ENCODE results near the gene HSPBP1. TPM values are rescaled to one million over a fixed set of nuclear protein-coding genes. Genes with fewer than 3 reads are reported as not detected.

The HSPBP1 gene
- total RNA-seq, 1 experiment from 2014 or later: 88.0 TPM

- DNase-seq (ENCODE audit: low spot score): peak; percentile 100
Measured at GRCh38 chr19:55216461-55217198, 63.3 kb downstream of the HSPBP1 start.

GRCh38 chr19:55213547-55213946 lies 66.4 kb downstream of the HSPBP1 start:
- DNase-seq (ENCODE audit: low spot score): no peak

GRCh38 chr19:55212447-55212846 lies 67.5 kb downstream of the HSPBP1 start:
- peak; percentile 47 for DNase-seq (ENCODE audit: low spot score)

Other genes starting within 250 kb of the HSPBP1 start
- 0.07 and 0.48 TPM in 2 replicates for gene GP6, start 241.8 kb downstream of the HSPBP1 start, total RNA-seq (2014; rRNA removed; shearing (Covaris generic))
- 10.0 and 11.2 TPM in 2 replicates for gene RDH13, start 217.0 kb downstream of the HSPBP1 start, total RNA-seq (2014; rRNA removed; shearing (Covaris generic))
- 4.0 and 9.8 TPM in 2 replicates for gene EPS8L1, start 204.2 kb downstream of the HSPBP1 start, total RNA-seq (2014; rRNA removed; shearing (Covaris generic))
- 85.7 and 87.4 TPM in 2 replicates for gene PPP1R12C, start 162.5 kb downstream of the HSPBP1 start, total RNA-seq (2014; rRNA removed; shearing (Covaris generic))
- gene TNNT1, start 130.9 kb downstream of the HSPBP1 start, total RNA-seq (2014; rRNA removed; shearing (Covaris generic)): 467 and 500 TPM in 2 replicates
- gene TNNI3, start 122.4 kb downstream of the HSPBP1 start, total RNA-seq (2014; rRNA removed; shearing (Covaris generic)): 0.77 TPM in 1 of 2 replicates, not detected in the other
- gene DNAAF3, start 113.5 kb downstream of the HSPBP1 start, total RNA-seq (2014; rRNA removed; shearing (Covaris generic)): 10.6 and 15.6 TPM in 2 replicates
- 0.09 and 1.8 TPM in 2 replicates for gene SYT5, start 99.8 kb downstream of the HSPBP1 start, total RNA-seq (2014; rRNA removed; shearing (Covaris generic))
- gene PTPRH, start 70.6 kb downstream of the HSPBP1 start, total RNA-seq (2014; rRNA removed; shearing (Covaris generic)): 12.3 and 18.4 TPM in 2 replicates
- 1.6 and 3.4 TPM in 2 replicates for gene TMEM86B, start 51.3 kb downstream of the HSPBP1 start, total RNA-seq (2014; rRNA removed; shearing (Covaris generic))
- 73.6 and 80.1 TPM in 2 replicates for gene PPP6R1, start 21.1 kb downstream of the HSPBP1 start, total RNA-seq (2014; rRNA removed; shearing (Covaris generic))
- 11.6 and 12.8 TPM in 2 replicates for gene BRSK1, start 3.9 kb upstream of the HSPBP1 start, total RNA-seq (2014; rRNA removed; shearing (Covaris generic))
- not detected in 2 replicates for gene TMEM150B, start 45.2 kb upstream of the HSPBP1 start, total RNA-seq (2014; rRNA removed; shearing (Covaris generic))
- 19.1 and 19.8 TPM in 2 replicates for gene KMT5C, start 59.8 kb upstream of the HSPBP1 start, total RNA-seq (2014; rRNA removed; shearing (Covaris generic))
- gene COX6B2, start 74.6 kb upstream of the HSPBP1 start, total RNA-seq (2014; rRNA removed; shearing (Covaris generic)): 0.28 TPM in 1 of 2 replicates, not detected in the other
- not detected in 2 replicates for gene GARIN5B, start 83.2 kb upstream of the HSPBP1 start, total RNA-seq (2014; rRNA removed; shearing (Covaris generic))
- gene IL11, start 90.4 kb upstream of the HSPBP1 start, total RNA-seq (2014; rRNA removed; shearing (Covaris generic)): 8.4 and 9.4 TPM in 2 replicates
- gene TMEM190, start 96.7 kb upstream of the HSPBP1 start, total RNA-seq (2014; rRNA removed; shearing (Covaris generic)): not detected in 2 replicates
- gene TMEM238, start 104.2 kb upstream of the HSPBP1 start, total RNA-seq (2014; rRNA removed; shearing (Covaris generic)): 1.2 TPM in 1 of 2 replicates, not detected in the other
- gene RPL28, start 105.8 kb upstream of the HSPBP1 start, total RNA-seq (2014; rRNA removed; shearing (Covaris generic)): 453 and 647 TPM in 2 replicates
- gene UBE2S, start 127.7 kb upstream of the HSPBP1 start, total RNA-seq (2014; rRNA removed; shearing (Covaris generic)): 272 and 464 TPM in 2 replicates
- not detected in 2 replicates for gene SHISA7, start 163.2 kb upstream of the HSPBP1 start, total RNA-seq (2014; rRNA removed; shearing (Covaris generic))
- gene ISOC2, start 181.5 kb upstream of the HSPBP1 start, total RNA-seq (2014; rRNA removed; shearing (Covaris generic)): 114 and 139 TPM in 2 replicates
- gene C19orf85, start 184.6 kb upstream of the HSPBP1 start, total RNA-seq (2014; rRNA removed; shearing (Covaris generic)): 0.07 TPM in 1 of 2 replicates, not detected in the other
- gene ZNF628, start 196.5 kb upstream of the HSPBP1 start, total RNA-seq (2014; rRNA removed; shearing (Covaris generic)): 4.1 and 4.8 TPM in 2 replicates
- 56.2 and 65.7 TPM in 2 replicates for gene NAT14, start 205.1 kb upstream of the HSPBP1 start, total RNA-seq (2014; rRNA removed; shearing (Covaris generic))
- gene SSC5D, start 208.3 kb upstream of the HSPBP1 start, total RNA-seq (2014; rRNA removed; shearing (Covaris generic)): 1.1 and 1.2 TPM in 2 replicates

Measured in A172 (cell line).